LNCAP (cell line): ENCODE results near the gene TMEM163.
A peak's percentile ranks its signal among the peaks of the same experiment; 100 is the strongest.

Experiments used
- CTCF ChIP-seq: fragments of 450-650 bp; IDR thresholded peaks from 2 replicates; pipeline ENCODE4 v1.5.1; 2017; ENCODE audit warnings: mild to moderate bottlenecking

TMEM163 gene

GRCh38 chr2:134736167-134736880 lies 17.5 kb upstream of the TMEM163 start:
- no peak for TF ChIP-seq CTCF

- no peak for TF ChIP-seq CTCF
Measured at GRCh38 chr2:134728163-134728562, 9.4 kb upstream of the TMEM163 start.

- TF ChIP-seq CTCF, result no peak
Measured at GRCh38 chr2:134727385-134727784, 8.6 kb upstream of the TMEM163 start.

- no peak for TF ChIP-seq CTCF
Measured at GRCh38 chr2:134726645-134727044, 7.8 kb upstream of the TMEM163 start.

GRCh38 chr2:134725876-134726275 lies 7.1 kb upstream of the TMEM163 start:
- TF ChIP-seq CTCF, result no peak

- TF ChIP-seq CTCF, result no peak
Measured at GRCh38 chr2:134724341-134724740, 5.5 kb upstream of the TMEM163 start.

GRCh38 chr2:134722728-134723127 lies 3.9 kb upstream of the TMEM163 start:
- TF ChIP-seq CTCF, result peak; percentile 35; the same call in 1 of the 2 replicates

GRCh38 chr2:134721596-134721995 lies 2.8 kb upstream of the TMEM163 start:
- TF ChIP-seq CTCF, result no peak
